GM19351 (cell line): ENCODE data around the gene AP4S1.
"Not testable (repeated sequence)": the region's sequence is repeated elsewhere in the genome, so short reads cannot be mapped to it uniquely, and the experiment has no call there.

ENCODE experiments used
- ATAC-seq: cut with Tn5 transposase; IDR thresholded peaks from one replicate; pipeline ENCODE4 v1.9.1; 2021; ENCODE audit warnings: mild to moderate bottlenecking, moderate library complexity; ENCODE audit not compliant: unreplicated experiment

The AP4S1 gene

GRCh38 chr14:31042300-31042699 is 16.9 kb downstream of the AP4S1 start:
- ATAC-seq, result no peak

GRCh38 chr14:31042893-31043292 is 17.4 kb downstream of the AP4S1 start:
- ATAC-seq, result not testable (repeated sequence)

GRCh38 chr14:31043379-31043778 is 17.9 kb downstream of the AP4S1 start:
- ATAC-seq, result no peak

- ATAC-seq, result no peak
Measured at GRCh38 chr14:31045501-31046080, 20.1 kb downstream of the AP4S1 start.

- no peak for ATAC-seq
Measured at GRCh38 chr14:31047503-31047902, 22.1 kb downstream of the AP4S1 start.

- no peak for ATAC-seq
Measured at GRCh38 chr14:31051023-31051422, 25.6 kb downstream of the AP4S1 start.

GRCh38 chr14:31051511-31051910 is 26.1 kb downstream of the AP4S1 start:
- no peak for ATAC-seq

GRCh38 chr14:31052905-31053586 is 27.6 kb downstream of the AP4S1 start:
- ATAC-seq, result not testable (repeated sequence)

GRCh38 chr14:31057035-31057434 is 31.6 kb downstream of the AP4S1 start:
- ATAC-seq, result no peak

GRCh38 chr14:31057701-31058364 is 32.4 kb downstream of the AP4S1 start:
- ATAC-seq, result no peak

GRCh38 chr14:31059152-31059924 is 33.9 kb downstream of the AP4S1 start:
- no peak for ATAC-seq

- no peak for ATAC-seq
Measured at GRCh38 chr14:31060253-31060875, 34.9 kb downstream of the AP4S1 start.

- ATAC-seq, result not testable (repeated sequence)
Measured at GRCh38 chr14:31062908-31063307, 37.5 kb downstream of the AP4S1 start.

GRCh38 chr14:31068235-31068634 is 42.8 kb downstream of the AP4S1 start:
- no peak for ATAC-seq

- no peak for ATAC-seq
Measured at GRCh38 chr14:31069343-31069742, 43.9 kb downstream of the AP4S1 start.

- ATAC-seq, result no peak
Measured at GRCh38 chr14:31070431-31070830, 45.0 kb downstream of the AP4S1 start.

GRCh38 chr14:31071151-31071550 is 45.7 kb downstream of the AP4S1 start:
- ATAC-seq, result no peak

- no peak for ATAC-seq
Measured at GRCh38 chr14:31075144-31075543, 49.7 kb downstream of the AP4S1 start.

GRCh38 chr14:31078766-31079165 is 53.3 kb downstream of the AP4S1 start:
- ATAC-seq, result no peak

GRCh38 chr14:31080056-31080455 is 54.6 kb downstream of the AP4S1 start:
- no peak for ATAC-seq

- no peak for ATAC-seq
Measured at GRCh38 chr14:31080484-31080883, 55.0 kb downstream of the AP4S1 start.
